Cerebellar nuclear complex (tissue), 1 donor: Measurements from ENCODE around the gene TMEM138.

ENCODE experiments used
- DNase-seq, 2 experiments: peaks; one replicate each; lab custom pipeline; 2025; lab: John Stamatoyannopoulos, UW

The TMEM138 gene

DNA sequence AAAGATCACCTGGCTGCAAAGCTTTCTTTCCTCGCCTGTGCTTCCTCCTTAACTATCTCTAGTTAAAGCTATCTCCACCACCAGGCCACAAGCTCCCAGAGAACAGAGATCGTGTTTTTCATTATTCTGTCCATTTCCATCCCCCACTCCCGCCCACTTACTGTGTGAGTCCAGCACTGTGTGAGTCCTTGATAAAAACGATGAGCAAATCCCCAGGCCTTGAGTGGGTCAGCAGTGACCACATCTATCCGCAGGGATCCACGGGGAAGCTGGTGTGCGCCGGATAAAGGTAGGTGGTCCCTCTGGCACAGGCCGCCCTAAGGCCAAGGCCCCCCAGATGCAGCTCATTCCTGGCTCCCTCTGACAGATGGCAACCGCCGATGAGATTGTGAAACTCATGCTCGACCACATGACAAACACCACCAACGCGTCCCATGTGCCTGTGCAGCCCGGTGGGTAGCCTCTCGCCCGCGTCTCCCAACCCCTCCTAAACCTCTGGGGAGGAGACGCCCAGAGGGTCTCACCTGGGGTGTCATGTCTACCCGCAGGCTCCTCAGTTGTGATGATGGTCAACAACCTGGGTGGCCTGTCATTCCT, 19.9 kb upstream of the TMEM138 start:
- DNase-seq = no peak

DNA sequence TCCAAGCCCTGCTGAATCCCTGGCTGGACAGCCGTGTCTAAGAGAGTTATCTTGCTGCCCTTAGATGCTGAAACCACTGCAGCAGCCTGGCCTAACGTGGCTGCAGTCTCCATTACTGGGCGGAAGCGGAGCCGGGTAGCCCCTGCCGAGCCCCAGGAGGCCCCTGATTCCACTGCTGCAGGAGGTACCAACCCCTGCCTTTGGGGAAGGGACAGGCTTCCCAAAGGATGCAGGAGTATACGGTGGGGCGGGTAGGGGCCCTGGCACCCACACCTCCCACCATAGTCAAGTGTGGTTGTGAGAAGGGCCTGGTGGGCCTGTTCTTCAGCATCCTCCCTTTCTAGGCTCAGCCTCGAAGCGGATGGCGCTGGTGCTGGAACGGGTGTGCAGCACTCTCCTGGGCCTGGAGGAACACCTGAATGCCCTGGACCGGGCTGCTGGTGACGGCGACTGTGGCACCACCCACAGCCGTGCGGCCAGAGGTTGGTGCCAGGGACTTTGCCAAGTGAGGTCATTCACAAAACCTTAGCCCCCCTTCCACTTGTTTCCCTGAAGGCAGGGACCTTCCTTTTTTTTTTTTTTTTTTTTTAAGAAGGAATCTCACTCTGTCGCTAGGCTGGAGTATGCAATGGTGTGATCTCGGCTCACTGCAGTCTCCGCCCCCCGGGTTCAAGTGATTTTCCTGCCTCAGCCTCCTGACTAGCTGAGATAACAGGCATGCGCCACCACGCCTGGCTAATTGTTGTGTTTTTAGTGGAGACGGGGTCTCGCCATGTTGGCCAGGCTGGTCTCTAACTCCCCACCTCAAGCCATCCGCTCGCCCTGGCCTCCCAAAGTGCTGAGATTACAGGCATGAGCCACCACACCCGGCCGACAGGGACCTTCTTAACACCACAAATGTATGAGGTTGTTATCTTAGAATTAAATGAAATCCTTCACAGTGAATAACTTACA, 18.1 kb upstream of the TMEM138 start:
- no peak for DNase-seq

DNA sequence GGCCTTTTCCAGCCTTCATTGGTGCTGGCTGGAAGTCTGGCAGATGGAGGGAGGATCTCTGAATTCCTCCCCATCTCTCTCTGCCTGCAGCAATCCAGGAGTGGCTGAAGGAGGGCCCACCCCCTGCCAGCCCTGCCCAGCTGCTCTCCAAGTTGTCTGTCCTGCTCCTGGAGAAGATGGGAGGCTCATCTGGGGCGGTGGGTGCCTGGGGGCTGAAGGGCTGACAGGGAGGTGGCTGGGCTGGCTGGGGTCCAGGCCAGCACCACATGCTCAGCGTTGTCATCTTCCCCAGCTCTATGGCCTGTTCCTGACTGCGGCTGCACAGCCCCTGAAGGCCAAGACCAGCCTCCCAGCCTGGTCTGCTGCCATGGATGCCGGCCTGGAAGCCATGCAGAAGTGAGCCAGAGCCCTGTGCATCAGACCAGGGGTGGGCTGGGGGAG, 17.0 kb upstream of the TMEM138 start:
- DNase-seq = no peak

DNA sequence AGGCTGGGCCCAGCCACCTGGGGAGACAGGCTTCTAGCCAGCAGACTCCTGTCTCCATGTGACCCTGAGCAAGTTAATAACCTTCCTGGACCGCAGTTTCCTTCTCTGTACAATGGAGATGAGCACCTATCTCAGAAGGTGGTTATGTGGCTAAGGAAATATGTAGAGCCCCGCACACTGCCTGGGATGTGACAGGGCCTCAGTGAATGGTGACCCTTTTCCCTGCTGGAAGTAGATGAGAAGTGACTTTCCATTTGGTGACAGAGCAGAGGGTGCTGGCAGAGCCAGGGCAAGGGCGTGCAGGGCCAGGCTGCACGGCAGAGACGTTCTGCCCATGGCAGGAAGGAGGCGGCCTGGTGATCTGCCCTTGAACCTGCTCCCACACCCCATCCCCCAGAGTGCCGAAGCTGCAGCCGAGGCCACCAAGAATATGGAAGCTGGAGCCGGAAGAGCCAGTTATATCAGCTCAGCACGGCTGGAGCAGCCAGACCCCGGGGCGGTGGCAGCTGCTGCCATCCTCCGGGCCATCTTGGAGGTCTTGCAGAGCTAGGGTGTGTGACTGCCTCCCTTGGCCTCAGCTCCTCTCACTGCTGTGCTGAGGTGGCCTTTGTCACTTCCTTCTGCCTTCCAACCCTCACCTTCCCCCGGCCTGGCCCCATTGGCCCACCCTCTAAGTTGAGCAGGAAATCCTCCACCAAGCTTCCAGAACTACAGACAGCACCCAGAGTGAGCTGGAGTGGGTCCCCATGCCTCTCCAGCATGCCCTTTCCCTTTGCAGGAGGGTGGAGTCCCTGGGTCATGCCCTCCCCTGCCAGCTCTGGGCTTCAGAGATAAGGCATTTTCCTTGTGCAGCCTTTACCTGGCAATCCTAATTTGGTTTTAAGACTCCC, 16.0 kb upstream of the TMEM138 start:
- DNase-seq = no peak

DNA sequence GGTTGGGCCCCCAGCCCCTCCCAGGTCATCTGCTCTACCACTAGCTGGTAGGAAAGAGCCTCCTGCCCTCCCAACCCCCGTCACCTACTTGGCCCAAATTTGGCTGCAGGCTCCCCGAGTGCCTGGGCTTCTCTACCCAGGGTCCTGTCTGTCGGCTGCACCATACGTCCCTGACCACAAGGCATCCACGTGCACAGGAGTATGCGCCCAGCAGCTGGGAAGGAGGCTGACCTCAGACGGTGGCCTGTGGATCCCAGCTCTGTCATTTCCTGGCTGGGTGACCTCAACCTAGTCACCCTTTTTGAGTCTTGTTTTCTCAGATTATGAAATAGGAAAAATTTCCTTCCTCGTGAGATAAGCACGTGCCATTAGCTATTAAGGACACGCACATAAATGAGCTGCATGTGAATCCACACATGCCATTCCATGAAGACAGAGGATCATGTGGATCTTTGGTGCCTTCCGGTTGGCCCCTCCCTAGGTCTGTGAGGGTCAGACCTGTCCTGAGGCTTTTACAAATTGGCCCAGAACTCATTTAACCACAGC, 14.2 kb upstream of the TMEM138 start:
- no peak for DNase-seq

DNA sequence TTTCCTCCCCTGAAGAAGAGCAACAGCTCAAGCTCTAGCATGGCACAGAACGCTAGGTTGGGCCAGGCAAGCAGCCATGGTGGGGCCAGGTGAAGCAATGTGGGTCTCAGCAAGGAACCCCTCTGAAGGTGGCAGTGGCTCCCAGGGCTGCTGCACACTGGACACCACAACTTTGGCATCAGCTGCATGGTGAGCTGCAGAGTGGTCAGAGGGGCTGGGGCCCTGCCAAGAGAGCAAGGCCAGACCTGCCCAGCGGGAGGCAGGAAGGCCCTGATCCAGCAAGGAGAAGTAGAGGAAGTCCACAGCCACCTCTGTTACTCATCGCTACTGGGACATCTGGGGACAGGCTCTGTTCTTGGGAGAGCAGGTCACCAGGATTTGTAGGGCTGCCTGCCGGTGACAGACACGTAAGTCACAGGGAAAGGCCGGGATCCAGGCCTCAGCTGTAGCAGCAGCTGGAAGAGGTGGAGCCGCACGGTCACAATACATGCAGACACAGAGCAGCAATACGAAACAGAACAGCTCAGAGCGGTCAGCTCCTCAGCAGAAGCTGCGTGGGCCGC, 12.9 kb upstream of the TMEM138 start:
- DNase-seq = no peak

DNA sequence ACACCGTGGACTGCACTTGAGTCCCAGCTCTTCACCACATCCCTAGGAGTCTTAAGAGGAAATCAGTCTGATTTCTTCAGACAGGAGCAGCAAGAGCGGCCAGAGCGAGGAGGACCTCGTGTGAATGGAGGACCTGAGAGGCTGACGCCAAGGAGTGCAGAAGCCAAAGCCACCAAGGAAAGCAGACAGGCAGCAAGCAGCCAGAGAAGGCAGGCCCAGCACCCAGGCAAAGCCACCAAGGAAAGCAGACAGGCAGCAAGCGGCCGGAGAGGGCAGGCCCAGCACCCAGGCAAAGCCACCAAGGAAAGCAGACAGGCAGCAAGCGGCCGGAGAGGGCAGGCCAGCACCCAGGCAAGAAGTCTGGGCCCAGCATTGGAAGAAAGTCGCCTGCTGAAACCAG, 12.3 kb upstream of the TMEM138 start:
- DNase-seq = no peak

DNA sequence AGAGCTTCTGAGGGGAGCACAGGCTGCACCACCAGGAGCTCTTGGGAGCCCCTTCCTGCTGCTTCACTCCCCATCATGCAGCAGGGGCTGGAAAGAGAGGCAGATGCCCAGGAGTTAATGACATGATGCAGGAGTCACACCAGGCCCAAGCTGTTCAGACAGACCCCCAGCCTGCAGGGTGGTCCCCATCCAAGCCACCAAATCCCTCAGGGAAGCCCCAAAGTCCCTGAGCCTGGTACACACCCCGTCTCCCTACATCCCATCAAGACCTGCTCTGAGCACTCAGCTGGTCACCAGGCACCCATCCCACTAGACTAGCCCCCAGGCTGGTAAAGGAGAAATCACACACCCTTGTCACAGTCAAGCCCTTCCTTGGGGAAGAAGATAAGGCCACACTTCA, 11.8 kb upstream of the TMEM138 start:
- no peak for DNase-seq

DNA sequence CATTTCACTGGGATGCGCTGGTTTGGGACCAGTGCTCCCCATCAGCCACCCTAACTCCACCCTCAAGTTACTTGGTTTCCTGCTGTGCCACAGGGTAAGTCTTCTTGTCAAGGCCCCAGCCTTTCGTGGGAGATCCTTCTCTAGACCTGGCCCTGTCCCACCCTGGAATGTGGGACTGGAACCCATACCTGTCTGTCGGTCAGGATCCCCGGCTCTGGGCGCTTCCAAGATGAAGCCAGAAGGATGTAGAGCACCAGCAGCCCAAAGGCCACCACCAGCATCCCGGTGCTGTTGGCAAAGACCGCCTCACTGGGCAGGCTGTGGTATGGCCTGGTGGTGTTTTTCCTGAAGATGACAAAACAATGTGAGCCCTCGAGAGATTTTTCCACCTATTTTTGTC, 11.4 kb upstream of the TMEM138 start:
- no peak for DNase-seq

DNA sequence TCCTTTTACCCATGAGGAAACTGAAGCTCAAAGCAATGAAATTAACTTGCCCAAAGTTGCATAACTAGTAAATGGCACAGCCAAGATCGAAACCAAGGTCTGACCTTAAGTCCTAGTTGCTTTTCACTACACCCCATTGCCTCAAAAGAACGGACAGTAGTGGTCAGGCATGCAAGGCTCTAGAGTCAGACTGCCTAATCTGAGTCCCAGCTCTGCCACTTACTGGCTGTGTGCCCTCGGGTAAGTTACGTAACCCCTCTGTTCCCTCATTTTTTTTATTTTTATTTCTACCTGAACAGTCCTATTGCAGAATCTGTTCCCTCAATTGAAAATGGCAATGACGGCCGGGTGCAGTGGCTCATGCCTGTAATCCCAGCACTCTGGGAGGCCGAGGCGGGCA, 10.1 kb upstream of the TMEM138 start:
- no peak for DNase-seq

DNA sequence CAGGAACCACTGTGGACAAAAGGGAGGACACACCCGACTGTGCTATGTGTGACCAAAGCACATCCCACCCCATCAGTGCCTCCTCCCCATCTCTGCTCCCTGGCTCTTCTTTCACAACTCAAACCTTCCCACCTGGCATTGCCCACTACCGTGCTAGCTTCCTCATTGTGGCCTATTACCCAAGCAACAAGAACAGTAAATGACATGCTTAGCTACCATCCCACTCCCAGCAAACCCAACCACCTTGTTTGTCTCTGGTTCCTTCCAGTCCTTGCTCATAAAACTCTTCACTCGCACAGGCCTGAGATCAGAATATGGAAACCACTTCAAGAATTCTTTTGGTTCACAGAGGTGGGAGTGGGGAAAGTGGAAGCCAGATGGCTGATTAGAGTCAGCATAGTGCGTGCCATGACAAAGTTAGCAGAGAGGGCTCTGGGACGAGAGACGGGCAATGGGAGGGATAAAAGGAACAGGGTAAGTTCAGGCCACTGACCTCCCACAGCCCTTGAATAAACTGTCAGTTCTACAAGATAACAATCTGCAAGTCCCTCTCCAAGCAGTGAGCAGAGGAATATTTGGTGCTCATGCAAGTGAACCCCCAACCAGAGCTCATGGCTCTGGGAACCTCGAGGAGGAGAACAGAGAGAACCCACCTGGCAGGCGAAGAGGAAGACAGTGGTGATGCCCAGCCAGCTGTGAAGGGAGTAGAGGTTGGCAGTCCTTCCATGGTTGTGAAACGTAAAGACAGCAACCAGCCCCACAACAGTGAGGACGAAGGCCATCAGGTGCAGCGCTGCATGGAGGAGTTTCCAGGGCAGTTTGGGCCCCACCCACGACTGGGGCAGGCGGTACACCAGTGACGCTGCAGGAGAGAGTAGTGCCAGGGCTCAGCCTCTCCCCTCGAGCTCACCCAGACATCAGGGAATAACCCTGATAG, 8.8 kb upstream of the TMEM138 start:
- no peak for DNase-seq

DNA sequence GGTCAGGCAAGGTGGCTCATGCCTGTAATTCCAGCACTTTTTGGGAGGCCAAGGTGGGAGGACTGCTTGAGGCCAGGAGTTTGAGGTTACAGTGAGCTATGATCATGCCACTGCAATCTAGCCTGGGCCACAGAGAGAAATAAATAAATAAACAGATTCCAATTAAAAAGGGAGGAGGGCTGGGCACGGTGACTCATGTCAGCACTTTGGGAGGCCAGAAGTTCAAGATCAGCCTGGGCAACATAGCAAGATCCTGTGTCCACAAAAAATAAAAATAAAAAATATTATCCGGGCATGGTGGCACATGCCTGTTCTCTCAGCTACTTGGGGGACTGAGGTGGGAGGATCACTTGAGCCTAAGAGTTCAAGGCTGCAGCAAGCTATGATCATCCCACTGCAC, 8.0 kb upstream of the TMEM138 start:
- DNase-seq = no peak

DNA sequence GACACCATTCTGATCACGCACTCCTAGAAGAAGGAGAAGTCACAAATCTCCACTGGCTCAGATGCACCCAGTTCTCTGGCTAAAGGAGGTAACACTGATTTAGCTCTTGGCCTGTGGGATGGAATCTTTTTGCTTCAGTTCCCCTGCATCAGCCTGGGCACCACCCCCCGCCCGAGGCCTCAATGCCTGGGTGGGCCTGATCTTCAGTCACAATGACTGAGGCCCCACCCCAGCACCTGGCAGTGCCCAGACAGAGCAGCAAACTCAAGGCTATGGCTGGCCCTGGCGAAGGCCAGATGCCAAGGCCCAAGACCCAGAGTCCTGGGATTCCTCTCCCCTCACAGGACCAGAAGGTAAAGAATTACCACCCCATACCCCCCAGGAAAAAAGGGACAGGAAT, 5.5 kb upstream of the TMEM138 start:
- DNase-seq = no peak

DNA sequence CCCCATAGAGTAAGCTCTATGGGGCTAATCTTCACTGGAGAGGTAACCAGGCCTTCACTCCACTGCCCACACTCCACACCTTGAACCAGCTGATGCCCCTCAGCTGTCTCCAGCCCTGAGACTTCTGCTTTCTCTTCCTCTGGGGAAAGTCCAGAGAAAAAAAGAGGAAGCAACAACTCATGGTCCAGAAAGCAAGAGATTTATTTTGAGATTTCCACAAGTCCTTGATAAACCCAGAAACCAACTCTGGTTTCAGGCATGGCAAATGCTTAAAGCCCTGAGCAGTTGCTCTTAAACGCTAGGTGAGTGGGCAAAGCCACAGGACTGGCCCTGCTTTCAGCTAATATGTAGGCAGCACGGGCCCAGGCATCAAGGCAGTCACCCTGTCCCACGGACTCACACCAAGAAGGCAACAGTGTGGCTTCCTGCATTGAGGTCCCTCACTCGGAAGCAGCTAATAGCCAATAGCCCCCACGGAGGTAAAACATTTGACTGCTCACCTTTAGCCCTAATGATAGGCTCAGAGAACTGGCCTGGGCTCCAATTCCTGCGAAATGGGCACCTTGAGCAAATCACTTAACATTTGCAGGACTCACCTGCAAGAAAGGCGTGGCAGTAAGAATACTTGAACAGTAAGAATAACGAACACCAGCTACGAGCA, 4.8 kb upstream of the TMEM138 start:
- DNase-seq = no peak

DNA sequence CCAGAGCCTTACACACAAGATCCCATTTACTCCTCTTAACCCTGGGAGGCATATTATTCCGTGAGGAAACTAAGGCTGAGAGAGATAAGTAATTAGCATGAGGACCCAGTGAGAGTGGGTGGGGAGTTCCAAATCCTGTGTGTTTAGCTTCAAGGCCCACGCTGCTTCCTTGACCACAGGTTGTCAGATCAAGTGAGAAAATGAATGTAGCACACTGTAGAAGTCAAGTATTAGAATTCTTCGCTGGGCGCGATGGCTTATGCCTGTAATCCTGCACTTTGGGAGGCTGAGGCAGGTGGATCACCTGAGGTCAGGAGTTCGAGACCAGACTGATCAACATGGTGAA, 4.3 kb upstream of the TMEM138 start:
- DNase-seq = no peak

DNA sequence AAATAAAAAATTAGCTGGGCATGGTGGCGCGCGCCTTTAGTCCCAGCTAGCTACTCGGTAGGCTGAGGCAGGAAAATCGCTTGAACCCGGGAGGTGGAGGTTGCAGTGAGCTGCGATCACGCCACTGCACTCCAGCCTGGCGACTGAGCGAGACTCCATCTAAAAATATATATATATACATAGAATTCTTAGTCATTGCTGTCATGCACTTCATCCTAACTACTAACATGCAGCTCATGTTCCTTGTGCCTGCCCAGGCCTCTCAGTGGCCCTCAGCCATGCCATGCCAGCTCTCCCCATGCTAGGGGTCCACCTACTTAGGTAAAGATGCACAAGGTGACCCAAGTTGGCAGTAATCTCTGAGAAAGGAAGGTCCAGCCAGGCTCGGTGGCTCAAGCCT, 3.6 kb upstream of the TMEM138 start:
- no peak for DNase-seq

DNA sequence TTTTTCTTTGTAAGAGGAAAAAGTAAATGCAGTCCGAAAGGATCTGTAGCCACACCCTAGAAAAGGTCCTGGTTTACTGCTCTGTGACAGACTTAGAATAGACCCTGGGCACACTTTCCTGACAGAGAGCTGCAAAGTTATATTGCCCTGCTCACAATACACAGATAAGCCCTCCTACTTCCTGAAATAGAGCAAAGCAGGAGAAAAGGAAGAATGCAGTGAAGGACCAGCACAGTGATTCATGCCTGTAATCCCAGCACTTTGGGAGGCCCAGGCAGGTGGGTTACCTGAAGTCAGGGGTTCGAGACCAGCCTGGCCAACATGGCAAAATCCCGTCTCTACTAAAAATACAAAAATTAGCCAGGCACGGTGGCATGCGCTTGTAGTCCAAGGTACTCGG, 2.7 kb upstream of the TMEM138 start:
- no peak for DNase-seq

DNA sequence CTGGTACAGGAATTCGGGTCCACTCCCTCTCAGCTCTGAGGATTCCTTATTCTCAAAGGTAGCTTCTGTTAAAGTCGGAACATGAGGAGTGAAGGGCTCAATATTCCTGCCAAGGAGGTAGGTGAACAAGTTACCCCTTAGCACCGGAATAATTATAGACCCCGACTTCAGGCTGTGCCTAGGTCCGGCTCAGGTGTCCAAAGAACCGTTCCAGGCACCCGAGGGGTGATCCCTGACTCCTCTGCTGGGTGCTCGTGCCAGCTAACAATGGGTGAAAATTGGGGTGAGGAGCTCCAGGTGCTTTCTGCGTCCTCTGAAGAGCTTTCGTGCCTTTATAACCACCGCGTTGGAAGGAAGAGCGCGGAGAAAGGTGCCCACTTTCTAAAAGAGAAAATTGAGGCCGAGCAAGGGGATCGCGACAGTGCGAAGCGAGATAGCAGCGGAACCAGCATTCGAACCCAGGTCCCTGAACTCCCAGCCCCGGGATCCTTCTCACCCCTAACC, 885 bp upstream of the TMEM138 start:
- DNase-seq = no peak

DNA sequence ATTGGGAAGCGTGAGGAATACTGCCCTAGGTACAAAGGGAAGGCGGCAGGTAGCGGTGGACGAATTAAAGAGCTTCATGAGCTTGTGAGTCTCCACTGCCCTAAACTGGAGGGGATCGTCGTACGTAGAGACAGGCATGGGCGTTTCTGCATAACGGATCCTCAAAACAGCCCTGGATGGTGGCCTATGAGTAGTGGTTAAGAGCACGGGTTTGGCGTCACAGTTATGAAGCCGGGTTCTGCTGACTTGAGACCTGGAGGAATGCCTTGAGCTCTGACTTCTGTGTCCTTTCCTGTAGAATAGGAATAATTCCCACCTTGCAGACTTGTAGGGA, 335 bp downstream of the TMEM138 start:
- no peak for DNase-seq

DNA sequence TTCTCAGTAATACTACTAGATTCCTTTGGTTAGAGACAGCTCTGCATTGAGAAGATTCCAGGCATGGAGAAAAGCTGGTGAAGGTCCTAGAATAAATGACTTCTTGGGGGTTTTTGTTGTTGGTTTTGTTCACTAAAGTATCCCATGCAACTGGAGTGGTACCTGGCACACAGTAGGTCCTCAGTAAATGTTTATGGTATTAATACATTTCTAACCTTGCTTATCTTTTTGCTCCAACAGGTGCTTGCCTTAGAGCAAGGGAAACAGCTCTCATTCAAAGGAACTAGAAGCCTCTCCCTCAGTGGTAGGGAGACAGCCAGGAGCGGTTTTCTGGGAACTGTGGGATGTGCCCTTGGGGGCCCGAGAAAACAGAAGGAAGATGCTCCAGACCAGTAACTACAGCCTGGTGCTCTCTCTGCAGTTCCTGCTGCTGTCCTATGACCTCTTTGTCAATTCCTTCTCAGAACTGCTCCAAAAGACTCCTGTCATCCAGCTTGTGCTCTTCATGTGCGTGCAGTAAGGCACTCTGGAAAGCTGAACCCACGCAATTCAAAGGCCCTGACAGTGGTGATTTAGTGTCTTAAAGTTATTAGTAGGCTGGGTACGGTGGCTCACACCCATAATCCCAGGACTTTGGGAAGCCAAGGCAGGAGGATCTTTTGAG, 2.0 kb downstream of the TMEM138 start:
- no peak for DNase-seq
